ENCODE measurements around the gene DEPP1.

DNA sequence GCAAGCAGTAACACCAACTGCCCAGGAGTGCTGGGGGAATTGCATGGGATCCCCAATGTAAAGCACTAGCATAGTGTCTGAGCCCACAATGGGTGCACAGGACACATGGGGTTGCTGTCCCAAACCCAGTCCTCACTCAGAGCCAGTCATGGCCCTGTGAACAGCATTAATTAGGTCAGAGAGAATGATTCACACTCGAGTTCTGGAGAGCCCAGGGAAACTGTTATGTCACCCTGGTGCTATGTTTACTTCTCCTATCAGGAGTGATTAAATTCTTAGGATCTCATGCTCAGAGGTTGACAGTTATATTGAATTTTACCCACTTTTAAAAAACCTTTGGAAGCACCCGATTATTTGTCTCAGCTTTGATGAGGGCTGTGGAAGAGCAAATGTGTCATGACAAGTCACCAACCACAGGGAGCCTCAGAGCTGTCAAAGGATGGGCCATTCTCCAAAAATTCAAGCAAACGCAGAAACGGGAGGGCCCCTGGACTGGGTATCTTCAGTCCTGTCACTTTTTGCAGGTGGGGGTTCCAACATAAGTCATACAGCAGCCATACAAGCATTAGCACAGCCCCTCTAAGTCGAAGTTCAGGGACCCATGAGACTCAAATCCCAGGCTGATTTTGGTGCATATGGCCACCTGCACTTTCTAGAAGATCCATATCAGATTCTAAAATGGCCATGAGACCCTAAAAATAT lies 20.3 kb downstream of the DEPP1 start:
- TF ChIP-seq, protein P1, sequence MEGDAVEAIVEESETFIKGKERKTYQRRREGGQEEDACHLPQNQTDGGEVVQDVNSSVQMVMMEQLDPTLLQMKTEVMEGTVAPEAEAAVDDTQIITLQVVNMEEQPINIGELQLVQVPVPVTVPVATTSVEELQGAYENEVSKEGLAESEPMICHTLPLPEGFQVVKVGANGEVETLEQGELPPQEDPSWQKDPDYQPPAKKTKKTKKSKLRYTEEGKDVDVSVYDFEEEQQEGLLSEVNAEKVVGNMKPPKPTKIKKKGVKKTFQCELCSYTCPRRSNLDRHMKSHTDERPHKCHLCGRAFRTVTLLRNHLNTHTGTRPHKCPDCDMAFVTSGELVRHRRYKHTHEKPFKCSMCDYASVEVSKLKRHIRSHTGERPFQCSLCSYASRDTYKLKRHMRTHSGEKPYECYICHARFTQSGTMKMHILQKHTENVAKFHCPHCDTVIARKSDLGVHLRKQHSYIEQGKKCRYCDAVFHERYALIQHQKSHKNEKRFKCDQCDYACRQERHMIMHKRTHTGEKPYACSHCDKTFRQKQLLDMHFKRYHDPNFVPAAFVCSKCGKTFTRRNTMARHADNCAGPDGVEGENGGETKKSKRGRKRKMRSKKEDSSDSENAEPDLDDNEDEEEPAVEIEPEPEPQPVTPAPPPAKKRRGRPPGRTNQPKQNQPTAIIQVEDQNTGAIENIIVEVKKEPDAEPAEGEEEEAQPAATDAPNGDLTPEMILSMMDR (IDR thresholded peaks at IDR 0.05), result no peak
- peak in 2 of 3 donors; percentile 32 to 36 for TF ChIP-seq POLR2A (IDR thresholded peaks at IDR 0.05)
